NCI-H446 (cell line): ENCODE results near the gene BCL3.

Experiments used
- DNase-seq, 2 experiments: peaks; one replicate each; lab custom pipeline; 2025; lab: John Stamatoyannopoulos, UW

Gene BCL3

DNA sequence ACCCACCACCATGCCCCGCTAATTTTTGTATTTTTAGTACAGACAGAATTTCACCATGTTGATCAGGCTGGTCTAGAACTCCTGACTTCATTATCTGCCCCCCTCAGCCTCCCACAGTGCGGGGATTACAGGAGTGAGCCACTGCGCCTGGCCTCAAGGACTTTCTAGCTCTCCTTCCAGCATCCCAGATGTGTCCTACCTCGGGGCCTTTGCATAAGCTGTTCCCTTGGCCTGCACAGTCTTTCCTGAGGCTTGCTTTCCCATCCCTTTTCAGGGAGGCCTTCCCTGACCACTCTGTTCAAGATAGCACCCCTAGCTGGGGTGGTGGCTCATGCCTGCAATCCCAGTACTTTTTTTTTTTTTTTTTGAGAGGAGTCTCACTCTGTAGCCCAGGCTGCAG is 46.1 kb downstream of the BCL3 start:
- DNase-seq: no peak

DNA sequence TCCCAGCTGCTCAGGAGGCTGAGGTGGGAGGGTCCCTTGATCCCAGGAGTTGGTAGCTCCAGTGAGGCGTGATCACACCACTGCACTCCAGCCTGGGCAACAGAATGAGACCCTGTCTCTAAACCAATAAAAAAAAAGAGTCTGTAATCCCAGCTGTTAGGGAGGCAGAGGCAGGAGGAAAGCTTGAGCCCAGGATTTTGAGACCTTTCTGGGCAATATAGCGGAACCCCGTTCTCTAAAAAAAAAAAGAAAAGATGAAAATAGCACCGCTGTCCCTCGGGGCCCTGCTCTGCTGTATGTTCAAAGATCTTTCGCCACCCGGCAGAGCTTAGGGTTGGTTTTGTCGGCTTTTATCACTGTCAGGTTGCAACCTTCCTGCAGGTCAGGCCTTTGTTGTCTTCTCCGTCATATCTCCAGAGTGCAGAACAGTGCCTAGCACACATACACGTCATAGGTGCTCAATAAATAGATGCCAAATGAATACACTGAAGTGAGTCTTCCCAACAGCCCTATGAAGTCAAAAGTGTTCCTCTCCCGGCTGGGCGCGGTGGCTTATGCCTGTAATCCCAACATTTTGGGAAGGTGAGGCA is 47.0 kb downstream of the BCL3 start:
- DNase-seq: no peak

DNA sequence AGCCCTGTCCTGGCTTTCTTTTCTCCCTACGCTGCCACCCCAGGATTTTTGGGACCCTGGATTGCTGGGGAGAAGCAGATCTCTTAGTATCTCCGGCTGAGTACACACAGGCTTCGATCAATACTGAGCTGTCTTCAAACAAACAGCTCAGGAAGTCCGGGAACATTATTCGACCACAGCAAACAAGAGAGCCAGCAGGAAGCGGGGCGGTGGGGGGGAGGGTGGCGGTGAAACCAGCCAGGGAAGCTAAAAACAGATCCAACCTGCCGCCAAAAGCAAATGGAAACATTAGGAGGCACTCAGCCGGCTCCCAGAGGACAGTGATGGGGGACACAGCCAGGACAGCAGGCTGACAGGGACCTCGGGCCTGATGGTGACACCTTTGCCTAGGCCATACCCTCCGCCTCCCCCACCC is 48.2 kb downstream of the BCL3 start:
- DNase-seq: no peak

DNA sequence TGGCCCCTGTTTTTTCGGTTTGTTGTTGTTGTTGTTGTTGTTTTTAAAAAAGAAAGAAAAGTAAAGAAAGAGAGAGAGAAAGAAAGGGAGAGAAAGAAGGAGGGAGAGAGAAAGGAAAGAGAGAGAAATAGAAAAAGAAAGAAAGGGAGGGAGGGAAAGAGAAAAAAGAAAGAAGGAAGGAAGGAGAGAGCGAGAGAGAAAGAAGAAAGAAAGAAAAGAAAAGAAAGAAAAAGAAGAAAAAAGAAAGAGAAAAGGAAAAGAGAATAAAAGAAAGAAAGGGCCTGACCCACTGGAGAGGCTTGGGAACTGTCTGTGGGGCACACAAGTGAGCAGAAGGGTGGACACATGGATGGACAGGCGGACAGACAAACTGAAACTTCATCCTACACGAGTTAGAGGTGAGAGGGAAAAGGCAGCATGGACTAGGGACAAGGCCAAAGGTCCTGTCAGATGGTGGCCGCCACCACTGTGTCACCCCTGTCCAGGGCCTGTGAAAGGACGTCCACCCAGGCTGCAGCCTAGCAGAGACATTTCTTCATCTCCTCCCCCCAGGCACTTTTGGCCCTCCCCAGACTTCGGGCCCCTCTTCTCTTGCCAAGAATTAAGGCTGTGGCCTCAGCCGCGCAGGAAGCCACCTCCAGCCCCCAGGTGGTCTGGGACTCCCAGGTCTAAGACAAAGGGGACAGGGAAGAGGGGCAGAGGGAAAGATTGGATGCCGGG is 51.3 kb downstream of the BCL3 start:
- no peak for DNase-seq

GRCh38 chr19:44800461-44800860 is 52.0 kb downstream of the BCL3 start:
- peak; percentile 8 to 66 for DNase-seq

- DNase-seq: no peak
These were observed 55.2 kb downstream of the BCL3 start for GRCh38 chr19:44803442-44804428.

DNA sequence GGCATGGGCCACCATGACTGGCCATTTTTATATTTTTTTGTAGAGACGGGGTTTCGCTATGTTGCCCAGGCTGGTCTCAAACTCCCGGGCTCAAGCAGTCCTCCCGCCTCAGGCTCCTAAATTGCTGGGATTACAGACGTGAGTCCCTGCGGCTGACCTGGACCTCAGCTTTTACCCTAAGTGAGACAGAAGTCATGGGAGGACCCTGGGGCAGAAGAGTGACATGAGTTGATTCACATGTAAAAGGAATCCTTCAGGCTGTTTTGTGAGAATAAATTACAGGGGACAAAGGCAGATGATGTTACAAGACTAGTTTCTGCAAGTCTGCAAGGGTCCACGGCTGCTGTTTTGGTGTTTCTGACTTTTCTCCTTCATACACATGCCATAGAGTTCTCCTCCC is 57.8 kb downstream of the BCL3 start:
- DNase-seq: no peak

DNA sequence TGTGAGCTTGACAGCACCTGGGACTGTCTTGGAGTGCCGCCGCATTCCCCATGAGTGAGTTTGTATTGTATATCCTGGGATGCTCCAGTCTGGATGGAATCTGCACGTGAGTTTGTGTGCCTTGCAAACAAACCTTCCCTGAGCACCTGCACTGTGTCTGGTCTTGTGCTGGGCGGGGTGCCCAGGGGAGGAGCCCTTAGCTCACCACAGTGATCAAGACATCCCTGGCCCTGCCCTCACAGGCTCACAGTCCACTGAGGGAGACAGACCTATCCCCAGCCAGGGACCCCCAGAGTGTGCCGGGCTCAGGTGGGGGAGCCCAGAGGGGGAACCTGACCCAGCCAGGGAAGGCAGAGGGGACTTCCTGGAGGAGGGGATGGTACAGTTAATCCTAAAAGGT is 58.7 kb downstream of the BCL3 start:
- DNase-seq: no peak

DNA sequence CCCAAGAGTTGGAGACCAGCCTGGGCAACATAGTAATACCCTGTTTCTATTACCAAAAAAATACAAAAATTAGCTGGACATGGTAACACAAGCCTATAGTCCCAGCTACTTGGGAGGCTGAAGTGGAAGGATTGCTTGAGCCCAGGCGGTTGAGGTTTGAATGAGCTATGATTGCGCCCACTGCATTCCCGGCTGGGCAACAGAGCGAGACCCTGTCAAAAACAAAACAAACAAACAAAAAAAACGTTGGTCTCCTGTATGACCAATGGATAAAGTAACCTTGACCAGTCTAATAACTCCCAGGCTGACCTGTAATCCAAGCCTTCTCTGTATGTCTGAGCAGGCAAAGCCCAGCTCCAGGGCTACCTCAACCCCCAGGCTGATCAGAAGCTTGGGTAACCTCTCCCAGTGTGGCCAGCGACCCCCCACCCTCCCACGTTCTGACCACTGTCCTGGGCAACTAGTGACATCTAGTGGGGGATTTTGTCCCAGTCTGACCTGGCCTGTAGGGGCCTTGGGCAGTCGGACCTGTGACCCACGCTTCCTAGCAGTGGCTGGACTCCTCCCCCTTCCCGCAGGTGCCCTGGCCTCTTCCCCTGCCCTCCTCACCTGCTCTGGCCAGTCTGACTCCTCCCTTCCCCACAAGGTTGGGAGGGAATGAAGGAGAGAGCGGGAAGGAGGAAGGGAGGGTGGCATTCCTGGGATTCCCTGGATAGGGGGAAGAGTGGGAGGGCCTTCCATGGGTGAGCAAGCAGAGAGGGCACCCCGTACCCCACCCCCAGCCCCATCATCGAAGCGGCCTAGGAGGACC is 59.3 kb downstream of the BCL3 start:
- no peak for DNase-seq

DNA sequence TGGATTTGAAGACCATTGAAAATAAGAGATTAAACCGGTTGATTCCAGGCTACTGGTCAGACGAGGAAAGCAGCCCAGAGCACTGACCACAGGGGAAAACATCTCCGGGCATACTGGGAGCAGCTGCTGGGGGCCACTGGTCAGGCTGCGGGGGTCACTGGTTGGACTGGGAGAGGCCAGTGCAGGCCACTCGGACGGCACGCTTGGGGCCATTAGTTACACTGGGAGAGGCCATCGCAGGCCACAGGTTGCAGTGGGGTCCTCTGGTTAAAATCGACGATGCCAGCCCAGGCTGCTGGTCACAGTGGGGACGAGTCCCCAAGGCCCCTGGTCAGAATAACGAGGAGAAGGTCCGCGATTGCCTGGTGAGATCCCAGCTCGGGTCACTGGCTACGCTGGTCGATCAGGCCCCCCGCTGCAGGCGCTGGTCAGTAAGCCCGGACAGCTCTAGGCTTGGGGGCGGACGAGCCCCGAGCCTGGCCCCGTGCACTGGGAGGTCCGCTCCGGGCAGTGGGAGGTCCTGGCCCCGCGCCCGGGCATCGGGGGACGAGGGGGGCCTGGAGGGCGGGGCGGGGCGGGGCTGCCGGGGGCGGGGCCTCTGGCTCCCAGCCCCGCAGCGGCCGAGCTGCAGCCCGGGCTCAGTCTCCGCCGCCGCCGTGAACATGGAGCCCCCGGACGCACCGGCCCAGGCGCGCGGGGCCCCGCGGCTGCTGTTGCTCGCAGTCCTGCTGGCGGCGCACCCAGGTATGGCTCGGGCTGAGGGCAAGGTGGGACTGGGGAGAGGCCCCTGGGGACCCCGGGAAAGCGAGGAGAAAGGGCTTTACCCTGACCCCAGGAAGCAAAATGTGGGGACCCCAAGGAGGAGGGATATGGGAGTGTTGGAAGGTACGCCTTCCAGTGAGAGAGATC is 60.2 kb downstream of the BCL3 start, which contains the start of gene BCAM:
Gene BCAM (plus strand): TSS at position 641 of the 909 bp plus-strand sequence. CDS start 22 bp downstream, at position 663.
- peak in 1 of 2 experiments; percentile 57 for DNase-seq
